Gastroesophageal sphincter (tissue), 3 donors: ENCODE measurements around the gene XRCC5.

Source experiments
- EP300 ChIP-seq: sonication (generic); formaldehyde crosslinking; IDR thresholded peaks from one replicate; pipeline ENCODE4 v1.6.1; 2017; ENCODE audit warnings: antibody characterized with exemption, mild to moderate bottlenecking
- TF ChIP-seq, protein P1 (sequence below), 4 experiments: fragments of 200-600 bp in 2 of 4; fragments of 450-650 bp in 2 of 4; sonication (generic) in 1 of 4; IDR thresholded peaks; one replicate each; pipeline ENCODE4 v1.5.1; 2017 to 2019; ENCODE audit warnings: antibody characterized with exemption in 4 of 4, mild to moderate bottlenecking in 2 of 4, moderate library complexity in 2 of 4

- TF ChIP-seq, protein P1, sequence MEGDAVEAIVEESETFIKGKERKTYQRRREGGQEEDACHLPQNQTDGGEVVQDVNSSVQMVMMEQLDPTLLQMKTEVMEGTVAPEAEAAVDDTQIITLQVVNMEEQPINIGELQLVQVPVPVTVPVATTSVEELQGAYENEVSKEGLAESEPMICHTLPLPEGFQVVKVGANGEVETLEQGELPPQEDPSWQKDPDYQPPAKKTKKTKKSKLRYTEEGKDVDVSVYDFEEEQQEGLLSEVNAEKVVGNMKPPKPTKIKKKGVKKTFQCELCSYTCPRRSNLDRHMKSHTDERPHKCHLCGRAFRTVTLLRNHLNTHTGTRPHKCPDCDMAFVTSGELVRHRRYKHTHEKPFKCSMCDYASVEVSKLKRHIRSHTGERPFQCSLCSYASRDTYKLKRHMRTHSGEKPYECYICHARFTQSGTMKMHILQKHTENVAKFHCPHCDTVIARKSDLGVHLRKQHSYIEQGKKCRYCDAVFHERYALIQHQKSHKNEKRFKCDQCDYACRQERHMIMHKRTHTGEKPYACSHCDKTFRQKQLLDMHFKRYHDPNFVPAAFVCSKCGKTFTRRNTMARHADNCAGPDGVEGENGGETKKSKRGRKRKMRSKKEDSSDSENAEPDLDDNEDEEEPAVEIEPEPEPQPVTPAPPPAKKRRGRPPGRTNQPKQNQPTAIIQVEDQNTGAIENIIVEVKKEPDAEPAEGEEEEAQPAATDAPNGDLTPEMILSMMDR (IDR thresholded peaks at IDR 0.05) = no peak
- no peak for TF ChIP-seq EP300
Measured at GRCh38 chr2:216148983-216149382, 39.8 kb downstream of the XRCC5 start.
